8988T (cell line): ENCODE results near the gene OOEP.

Source experiments
- DNase-seq: peaks from one replicate; pipeline ENCODE4 v3.0.0; 2011

Gene OOEP

DNA sequence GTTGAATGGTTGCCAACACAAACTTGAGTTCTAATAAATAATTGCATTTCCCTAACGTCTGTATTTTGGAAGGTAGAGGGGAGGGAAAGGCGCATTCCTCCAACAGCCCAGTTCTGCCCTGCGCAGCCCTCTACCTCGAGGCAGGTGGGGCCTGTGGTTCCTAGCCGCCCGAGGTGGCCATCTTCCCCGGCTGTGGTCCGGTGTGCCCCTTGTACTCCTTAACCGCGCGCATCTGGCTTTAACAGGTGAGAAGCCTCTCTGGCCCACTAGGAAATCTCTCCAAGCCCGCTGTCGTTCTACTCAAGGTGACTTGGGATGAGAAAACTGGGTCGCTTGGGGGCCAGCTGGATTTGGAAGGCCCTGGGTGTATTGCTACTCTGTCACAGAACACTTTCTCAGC is 5.6 kb downstream of the OOEP start:
- DNase-seq, result no peak

DNA sequence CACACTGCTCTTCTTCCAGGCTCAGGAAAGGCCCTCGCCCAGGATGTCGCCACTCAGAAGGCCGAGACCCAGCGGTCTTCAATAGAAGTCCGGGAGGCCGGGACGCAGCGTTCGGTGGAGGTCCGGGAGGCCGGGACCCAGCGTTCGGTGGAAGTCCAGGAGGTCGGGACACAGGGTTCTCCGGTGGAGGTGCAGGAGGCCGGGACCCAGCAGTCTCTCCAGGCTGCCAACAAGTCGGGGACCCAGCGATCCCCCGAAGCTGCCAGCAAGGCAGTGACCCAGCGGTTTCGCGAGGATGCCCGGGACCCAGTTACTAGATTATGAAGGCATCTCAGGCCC is 6.2 kb downstream of the OOEP start:
- DNase-seq, result no peak

DNA sequence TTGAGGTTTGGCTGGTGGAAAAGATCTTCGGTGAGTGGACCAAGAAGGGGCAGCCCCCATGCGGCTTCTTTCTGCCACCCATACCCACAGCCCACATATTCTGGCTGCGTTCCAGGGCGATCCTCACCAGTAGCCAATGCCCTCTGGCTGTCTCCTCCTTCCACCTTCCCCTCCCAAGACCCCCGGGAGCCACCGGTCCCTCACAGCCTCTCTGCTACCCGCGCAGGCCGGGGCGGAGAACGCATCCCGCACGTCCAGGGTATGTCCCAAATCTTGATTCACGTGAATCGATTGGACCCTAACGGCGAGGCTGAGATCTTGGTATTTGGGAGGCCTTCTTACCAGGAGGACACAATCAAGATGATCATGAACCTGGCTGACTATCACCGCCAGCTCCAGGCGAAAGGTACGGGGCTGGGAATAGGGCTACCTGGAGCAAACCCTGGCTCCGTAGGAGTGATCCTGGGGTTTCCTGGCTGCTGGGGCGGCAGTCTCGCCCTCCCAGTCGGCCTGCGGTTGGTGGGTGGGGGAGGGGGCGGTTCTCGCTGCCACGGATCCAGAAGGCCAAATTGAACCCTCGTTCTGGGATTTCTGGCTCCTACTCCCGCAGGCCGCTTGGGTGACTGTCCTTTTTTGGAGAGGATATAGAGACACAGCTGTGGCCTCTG is 6.7 kb downstream of the OOEP start:
- no peak for DNase-seq

DNA sequence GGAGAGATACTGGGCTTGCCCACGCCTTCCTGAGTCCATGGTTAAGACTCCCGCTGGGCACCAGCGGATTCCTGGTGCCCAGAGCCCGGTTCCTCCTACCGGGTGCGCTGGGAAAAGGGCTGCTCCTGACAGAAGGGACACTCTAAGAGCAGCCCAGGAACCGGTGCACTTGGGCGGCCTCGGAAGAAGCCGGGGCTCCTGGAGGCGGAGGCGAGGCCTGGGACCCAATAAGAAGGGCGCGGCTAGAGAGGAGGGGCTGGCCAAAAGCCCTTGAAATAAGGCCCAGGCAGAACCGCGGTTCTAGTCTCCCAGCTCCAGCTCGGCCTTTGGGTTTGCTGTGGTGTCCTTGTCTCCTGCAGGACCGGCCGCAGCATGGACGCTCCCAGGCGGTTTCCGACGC is 7.3 kb downstream of the OOEP start, which contains the start of gene KHDC3L:
Gene KHDC3L (plus strand): TSS at position 301 of the 400 bp plus-strand sequence. CDS start 72 bp downstream, at position 373.
- no peak for DNase-seq

DNA sequence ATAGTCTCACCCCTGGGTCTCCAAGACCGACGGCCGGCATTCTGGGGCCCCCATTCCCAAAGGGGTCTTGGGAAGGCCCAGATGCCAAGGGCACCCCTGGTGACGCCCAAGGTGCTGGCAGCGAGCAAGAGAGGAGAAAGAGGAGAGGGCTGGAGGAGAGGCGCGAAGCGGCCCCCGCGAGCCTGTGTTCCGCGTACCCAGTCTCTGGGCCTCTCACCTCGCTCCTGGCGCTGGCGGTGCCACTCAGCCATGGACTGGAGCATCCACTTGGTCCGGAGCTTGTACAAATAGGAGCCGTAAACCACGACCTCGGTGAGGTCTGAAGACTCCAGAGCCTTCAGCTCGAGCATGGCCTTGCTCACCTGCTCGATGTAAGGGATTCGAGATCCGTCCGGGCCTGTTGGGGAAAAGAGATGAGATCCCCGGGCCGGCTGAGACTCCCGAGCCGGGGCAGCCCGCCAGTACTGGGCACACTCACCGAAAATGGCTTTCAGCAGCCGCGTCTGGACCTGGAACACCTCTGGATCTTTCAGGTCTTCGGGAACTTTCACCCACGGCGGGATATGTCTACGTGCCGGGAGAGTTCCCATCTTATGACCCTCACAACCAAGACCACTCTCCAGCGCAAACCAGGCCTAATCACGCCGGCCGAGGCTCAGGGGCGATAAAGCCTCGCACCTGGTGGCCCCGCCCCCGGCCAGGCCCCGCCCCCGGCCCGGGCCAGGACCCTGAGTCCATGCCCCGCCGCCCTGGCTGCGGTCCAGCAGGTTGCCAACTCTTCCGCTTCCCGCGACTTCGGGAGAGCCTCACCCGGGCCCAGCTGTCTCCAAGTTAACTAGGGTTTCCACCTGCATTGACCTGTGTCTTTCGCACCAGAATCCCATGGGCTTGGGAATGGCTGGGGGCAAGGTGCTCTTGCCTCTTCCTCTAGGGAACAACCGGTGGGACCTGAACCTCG is 15.8 kb downstream of the OOEP start, which contains the start of gene DPPA5:
Gene DPPA5 (minus strand): TSS at position 641 of the 958 bp plus-strand sequence. CDS start 51 bp downstream, at position 590.
- no peak for DNase-seq

DNA sequence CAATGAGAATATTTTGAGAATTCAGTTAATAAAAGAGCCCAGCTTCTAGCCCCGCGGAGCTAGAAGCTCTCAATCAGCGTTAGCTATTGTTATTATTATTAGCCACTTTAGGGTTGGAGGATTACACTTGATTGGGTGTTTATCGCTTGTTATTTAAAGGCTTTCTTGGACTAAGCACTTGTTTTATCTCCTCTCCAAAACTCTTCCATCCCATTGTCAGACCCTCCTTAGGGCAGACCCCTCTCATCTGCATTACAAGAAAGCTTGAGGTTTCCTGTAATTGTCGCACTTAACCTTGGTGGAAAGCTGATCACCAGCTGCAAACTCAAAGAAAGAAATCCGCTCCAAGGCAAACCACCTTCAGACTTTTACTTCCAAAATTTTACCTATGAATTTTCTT is 20.4 kb downstream of the OOEP start:
- DNase-seq, result no peak

DNA sequence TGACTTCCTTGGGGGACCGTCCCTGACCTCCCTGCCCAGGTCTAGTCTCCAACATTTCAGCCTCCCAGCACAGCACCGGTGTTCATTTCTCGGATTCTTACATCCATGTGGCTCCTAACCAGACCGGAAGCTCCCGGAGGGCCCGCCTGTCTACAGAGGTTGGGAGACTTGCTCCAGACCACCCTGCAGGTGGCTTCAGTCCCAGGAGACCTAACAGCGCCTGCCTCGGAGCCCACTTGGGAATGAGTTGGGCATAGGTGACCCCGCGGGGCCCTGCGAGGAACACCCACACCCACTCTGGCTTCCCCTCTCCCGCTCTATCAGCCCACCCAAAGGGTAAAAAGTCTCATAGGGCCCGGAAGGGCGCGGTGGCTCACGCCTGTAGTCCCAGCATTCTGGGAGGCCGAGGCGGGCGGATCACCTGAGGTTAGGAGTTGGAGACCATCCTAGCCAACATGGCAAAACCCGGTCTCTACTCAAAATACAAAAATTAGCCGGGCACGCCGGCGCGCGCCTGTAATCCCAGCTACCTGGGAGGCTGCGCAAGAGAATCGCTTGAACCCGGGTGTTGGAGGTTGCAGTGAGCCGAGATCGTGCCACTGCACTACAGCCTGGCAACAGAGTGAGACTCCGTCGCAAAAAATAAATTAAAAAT is 21.0 kb downstream of the OOEP start:
- no peak for DNase-seq

DNA sequence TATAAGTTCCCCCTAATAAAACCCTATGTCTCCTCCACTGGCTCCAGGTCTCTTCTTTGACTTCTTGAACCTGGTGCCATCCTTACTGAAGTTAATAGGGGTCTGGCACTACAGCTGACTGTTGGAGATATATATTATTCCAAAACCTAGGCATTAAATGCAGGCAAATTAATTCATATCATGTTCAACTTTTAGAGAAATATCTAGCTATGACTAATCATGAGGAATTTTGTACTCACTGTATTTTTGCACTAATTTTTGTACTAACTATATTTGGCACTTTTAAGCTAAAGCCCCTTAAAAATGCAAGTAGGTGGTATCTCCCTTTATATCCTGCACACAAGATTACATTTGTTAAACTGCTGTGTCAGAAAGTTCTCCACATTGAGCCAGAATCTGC is 26.5 kb downstream of the OOEP start:
- DNase-seq, result no peak

DNA sequence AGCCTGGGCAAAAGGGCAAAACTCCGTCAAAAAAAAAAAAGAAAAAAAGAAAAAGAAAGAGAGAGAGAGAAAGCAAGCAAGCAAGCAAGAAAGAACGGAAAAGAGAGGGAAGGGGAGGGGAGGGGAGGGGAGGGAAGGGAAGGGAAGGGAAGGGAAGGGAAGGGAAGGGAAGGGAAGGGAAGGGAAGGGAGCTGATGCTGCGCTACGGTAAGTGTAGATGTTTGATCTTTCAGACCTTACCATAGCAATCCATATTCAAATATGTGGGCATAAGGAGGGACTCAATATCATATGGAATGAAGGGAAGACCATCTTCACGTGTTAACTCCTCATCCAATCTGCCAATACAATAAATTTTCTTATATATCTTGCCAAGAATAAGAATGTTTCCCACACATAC is 27.5 kb downstream of the OOEP start:
- DNase-seq, result no peak

DNA sequence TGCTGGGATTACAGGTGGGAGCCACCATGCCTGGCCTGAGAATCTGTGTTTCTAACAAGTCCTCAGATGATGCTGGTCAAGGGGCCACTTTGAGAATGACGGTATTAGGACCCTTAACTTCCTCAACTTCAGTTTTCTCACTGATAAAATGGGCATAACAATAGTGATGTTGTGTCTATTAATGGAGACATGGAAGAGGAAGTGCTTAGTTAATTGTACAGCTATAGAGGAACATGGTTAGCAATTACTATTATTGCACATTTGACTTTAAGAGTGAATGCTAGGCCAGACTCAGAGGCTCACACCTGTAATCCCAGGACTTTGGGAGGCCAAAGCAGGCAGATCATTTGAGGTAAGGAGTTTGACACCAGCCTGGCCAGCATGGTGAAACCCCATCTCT is 28.4 kb downstream of the OOEP start:
- no peak for DNase-seq

DNA sequence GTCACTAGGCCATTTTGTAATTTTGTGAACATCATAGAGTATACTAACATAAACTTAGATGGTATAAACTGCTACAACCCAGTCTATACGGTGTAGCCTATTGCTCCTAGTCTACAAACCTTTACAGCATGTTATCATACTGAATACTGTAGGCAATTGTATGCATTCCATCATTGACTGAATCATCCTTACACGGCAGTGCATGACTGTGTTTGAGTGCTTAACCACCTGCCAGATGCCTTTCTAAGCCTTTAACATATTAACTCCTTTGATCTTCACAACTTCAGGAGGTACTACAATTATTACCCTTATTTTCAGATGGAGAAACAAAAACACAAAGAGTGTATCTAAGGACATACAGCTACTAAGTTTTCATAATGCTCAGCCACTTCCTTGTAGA is 29.6 kb downstream of the OOEP start:
- no peak for DNase-seq

DNA sequence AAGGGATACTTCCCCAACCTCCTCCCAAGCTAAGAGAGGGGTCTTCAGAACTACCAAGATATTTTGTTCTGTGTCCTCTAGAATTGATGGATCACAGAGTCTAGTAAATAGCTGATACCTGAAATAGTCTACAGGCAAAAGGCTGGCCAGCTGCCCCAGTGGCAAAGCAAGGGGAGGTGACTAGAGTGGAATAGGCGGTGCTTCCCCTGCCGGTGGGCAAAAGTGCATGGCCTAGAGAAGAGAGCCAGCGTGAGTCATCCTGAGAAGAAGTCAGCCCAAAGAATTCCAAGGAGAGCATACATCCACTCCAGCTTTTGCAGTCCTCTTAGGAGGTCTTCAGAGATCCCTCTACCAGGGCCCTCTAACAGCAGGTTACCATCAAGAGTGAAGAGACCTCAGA is 30.4 kb downstream of the OOEP start:
- DNase-seq, result no peak

DNA sequence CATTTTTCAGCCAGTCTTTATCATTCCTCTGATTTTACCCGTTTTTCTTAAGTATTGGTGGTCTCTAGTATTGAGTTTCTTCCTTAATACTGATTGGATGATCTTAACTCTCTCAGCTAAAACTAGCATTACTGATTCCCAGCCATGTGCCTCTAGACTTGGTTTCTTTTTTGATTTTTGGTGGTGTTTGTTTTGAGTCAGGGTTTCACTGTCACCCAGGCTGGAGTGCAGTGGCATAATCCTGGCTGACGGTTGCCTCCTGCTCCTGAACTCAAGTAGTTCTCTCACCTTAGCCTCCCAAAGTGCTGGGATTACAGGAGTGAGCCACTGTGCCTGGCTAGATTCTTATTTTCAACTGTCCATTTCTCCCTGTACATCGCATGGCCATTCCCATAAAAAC is 40.5 kb downstream of the OOEP start:
- DNase-seq, result no peak

DNA sequence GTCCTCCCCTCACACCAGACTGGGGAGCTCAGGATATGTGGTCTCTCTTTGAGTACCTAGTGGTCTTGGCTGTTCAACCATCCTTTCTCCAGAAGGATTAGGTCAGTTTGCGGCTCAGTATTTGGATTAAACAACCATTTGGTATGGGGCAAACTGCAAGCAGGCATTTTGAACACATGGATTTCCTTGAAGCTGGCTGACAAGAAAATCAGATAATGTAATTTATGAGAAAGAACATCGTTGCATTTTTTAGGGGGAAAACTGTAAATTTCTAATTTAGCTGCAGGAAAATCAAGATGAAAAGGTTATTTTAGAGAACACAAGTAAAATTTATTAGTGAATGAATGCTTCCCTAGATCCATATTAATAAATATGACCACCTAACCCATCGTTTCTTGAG is 40.9 kb downstream of the OOEP start:
- no peak for DNase-seq

DNA sequence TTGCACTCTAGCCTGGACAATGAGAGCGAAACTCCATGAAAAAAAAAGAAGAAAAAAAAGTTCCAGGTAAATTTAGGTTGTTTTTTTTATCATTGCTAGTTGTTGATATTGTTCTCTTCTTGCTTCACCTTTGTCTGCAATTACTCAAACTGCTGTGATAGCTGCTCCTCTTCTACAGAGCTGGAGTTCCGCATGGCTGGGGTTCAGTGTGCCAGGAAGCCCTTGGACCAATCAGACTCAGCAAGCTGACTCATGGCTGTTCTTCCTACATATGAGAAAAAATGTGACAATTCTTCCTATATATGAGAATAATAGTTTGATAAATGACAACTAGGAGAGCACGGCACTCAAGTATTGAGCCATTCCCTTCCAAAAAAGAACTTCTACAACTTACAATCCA is 44.0 kb downstream of the OOEP start:
- no peak for DNase-seq

DNA sequence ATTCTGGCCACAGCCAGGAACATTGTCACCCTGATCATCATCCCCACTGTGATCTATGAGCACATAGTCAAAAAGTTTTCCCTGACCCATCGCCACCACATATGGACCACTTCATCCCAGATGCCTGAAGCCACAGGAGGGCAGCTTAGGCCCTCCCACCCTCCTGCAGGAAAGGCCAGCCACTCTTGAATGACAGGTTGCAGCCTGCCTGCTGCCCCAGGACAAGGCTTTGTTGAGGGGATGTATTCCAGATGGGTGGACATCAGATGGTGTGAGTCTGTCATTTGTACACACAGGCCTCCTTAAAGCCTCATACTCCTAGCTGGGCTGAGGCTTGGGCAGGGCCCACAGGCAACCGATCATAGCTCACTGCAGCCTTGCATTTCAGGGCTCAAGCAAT is 46.4 kb downstream of the OOEP start:
- DNase-seq, result no peak
